Ectodermal cell (in vitro differentiated cells): ENCODE results near the gene ENTPD8.

Experiments used
- H3K27ac ChIP-seq: 2 replicates; pipeline ENCODE4 v1.7.0; 2013; ENCODE audit warnings: mild to moderate bottlenecking, low read depth, low read length; ENCODE audit not compliant: insufficient read depth, poor library complexity, severe bottlenecking
- H3K27me3 ChIP-seq: 2 replicates; pipeline ENCODE4 v1.7.0; 2013; ENCODE audit warnings: mild to moderate bottlenecking, low read length; ENCODE audit not compliant: insufficient read depth, control insufficient read depth, poor library complexity, severe bottlenecking
- H3K36me3 ChIP-seq: one replicate; pipeline ENCODE4 v1.7.0; 2013; ENCODE audit warnings: low read length; ENCODE audit not compliant: control insufficient read depth, insufficient read depth
- H3K4me1 ChIP-seq: one replicate; pipeline ENCODE4 v1.7.0; 2013; ENCODE audit warnings: low read length; ENCODE audit not compliant: control insufficient read depth, insufficient read depth
- H3K4me3 ChIP-seq: 2 replicates; pipeline ENCODE4 v1.7.0; 2013; ENCODE audit warnings: low read depth, low read length, control low read depth; ENCODE audit not compliant: insufficient read depth
- H3K9me3 ChIP-seq: 2 replicates; pipeline ENCODE4 v1.7.0; 2013; ENCODE audit warnings: mild to moderate bottlenecking, low read length, moderate library complexity; ENCODE audit not compliant: control insufficient read depth
- WGBS, 2 experiments: methylation state at CpG; one replicate each; pipeline ENCODE4 v1.1.7; 2013; ENCODE audit warnings: missing lambda C conversion rate in 2 of 2; 5-methylcytosine and 5-hydroxymethylcytosine counted together

Gene ENTPD8

GRCh38 chr9:137428841-137429545, 12.2 kb downstream of the ENTPD8 start:
- no peak overlapping the region for H3K4me3 ChIP-seq
- WGBS, 2 experiments, result 93 to 94% methylated on average over 27 of the region's 27 CpGs
- H3K27ac ChIP-seq, result no peak overlapping the region
- H3K4me1 ChIP-seq, result peaks cover 6% of the 10 kb centered on the region
- no peaks in the 10 kb centered on the region for H3K9me3 ChIP-seq
- H3K36me3 ChIP-seq, result no peaks in the 10 kb centered on the region
- H3K27me3 ChIP-seq, result peaks cover 8% of the 10 kb centered on the region

GRCh38 chr9:137428311-137428630, 12.9 kb downstream of the ENTPD8 start:
- Histone ChIP-seq H3K4me1 (peaks cover 6% of the 10 kb centered on the region), H3K4me3 (no peak overlapping the region), H3K9me3 (no peaks in the 10 kb centered on the region), H3K36me3 (no peaks in the 10 kb centered on the region), H3K27me3 (peaks cover 15% of the 10 kb centered on the region), H3K27ac (no peak overlapping the region)
- 86 to 91% methylated on average over 6 of the region's 6 CpGs for WGBS, 2 experiments

GRCh38 chr9:137427454-137428310, 13.5 kb downstream of the ENTPD8 start:
- H3K9me3 ChIP-seq, result no peaks in the 10 kb centered on the region
- no peaks in the 10 kb centered on the region for H3K36me3 ChIP-seq
- H3K4me3 ChIP-seq, result no peak overlapping the region
- 86% methylated on average over 27 of the region's 27 CpGs for WGBS, 2 experiments
- H3K27ac ChIP-seq, result no peak overlapping the region
- peaks cover 19% of the 10 kb centered on the region for H3K27me3 ChIP-seq
- H3K4me1 ChIP-seq, result peaks cover 6% of the 10 kb centered on the region

GRCh38 chr9:137426018-137426681, 15.0 kb downstream of the ENTPD8 start:
- Histone ChIP-seq H3K9me3 (no peaks in the 10 kb centered on the region), H3K4me1 (peaks cover 6% of the 10 kb centered on the region), H3K27me3 (peaks cover 27% of the 10 kb centered on the region), H3K36me3 (no peaks in the 10 kb centered on the region), H3K27ac (no peak overlapping the region), H3K4me3 (no peak overlapping the region)
- WGBS, 2 experiments, result 90 to 92% methylated on average over 18 of the region's 18 CpGs

- 24% methylated on average over 77 of the region's 77 CpGs for WGBS, 2 experiments
Observed at GRCh38 chr9:137423514-137424291, 17.5 kb downstream of the ENTPD8 start.

GRCh38 chr9:137422604-137423513, 18.3 kb downstream of the ENTPD8 start, which contains the start of the genes EXD3 and NOXA1:
TSS of gene EXD3 (minus strand) at chr9:137423162. CDS start at chr9:137395357, 27,805 bp downstream.
TSS of gene NOXA1 (plus strand) at chr9:137423393. CDS start at chr9:137423530, 137 bp downstream.
- Histone ChIP-seq H3K4me3 (peak within 1 kb of the TSS; percentile 65), H3K27me3 (peaks cover 27% of the 10 kb centered on the region), H3K9me3 (no peaks in the 10 kb centered on the region), H3K36me3 (no peaks in the 10 kb centered on the region), H3K4me1 (no peaks in the 10 kb centered on the region), H3K27ac (no peak within 1 kb of the TSS)
- WGBS, 2 experiments, result 1% methylated on average over 113 of the region's 113 CpGs

More at GRCh38 chr9:137423514-137424291, 17.5 kb downstream of the ENTPD8 start:
- H3K9me3 ChIP-seq, result no peaks in the 10 kb centered on the region
- no peaks in the 10 kb centered on the region for H3K36me3 ChIP-seq
- H3K4me3 ChIP-seq, result peak overlapping the region; percentile 65
- peaks cover 27% of the 10 kb centered on the region for H3K27me3 ChIP-seq
- H3K27ac ChIP-seq, result no peak overlapping the region
- no peaks in the 10 kb centered on the region for H3K4me1 ChIP-seq

GRCh38 chr9:137421838-137422603, 19.1 kb downstream of the ENTPD8 start:
- WGBS, 2 experiments, result 7 to 10% methylated on average over 11 of the region's 11 CpGs
- Histone ChIP-seq H3K4me1 (no peaks in the 10 kb centered on the region), H3K9me3 (no peaks in the 10 kb centered on the region), H3K4me3 (peak overlapping the region; percentile 65), H3K27me3 (peaks cover 27% of the 10 kb centered on the region), H3K36me3 (no peaks in the 10 kb centered on the region), H3K27ac (no peak overlapping the region)

- H3K36me3 ChIP-seq, result no peaks in the 10 kb centered on the region
- H3K4me3 ChIP-seq, result no peak overlapping the region
- WGBS, 2 experiments, result 96 to 97% methylated on average over 99 of the region's 99 CpGs
Observed at GRCh38 chr9:137417161-137418021, 23.8 kb downstream of the ENTPD8 start.

More at GRCh38 chr9:137417161-137418021, 23.8 kb downstream of the ENTPD8 start:
- H3K4me1 ChIP-seq, result peaks cover 5% of the 10 kb centered on the region
- H3K9me3 ChIP-seq, result no peaks in the 10 kb centered on the region
- peaks cover 5% of the 10 kb centered on the region for H3K27me3 ChIP-seq
- H3K27ac ChIP-seq, result no peak overlapping the region
